Activated T-helper 1 cell treated with Interleukin-2 at 50 U/mL for 16 hours (primary cell): ENCODE measurements around the gene CEMIP.
"Not testable (repeated sequence)": the region's sequence is repeated elsewhere in the genome, so short reads cannot be mapped to it uniquely, and the experiment has no call there.

ENCODE experiments used
- DNase-seq: peaks from one replicate; pipeline ENCODE4 v3.0.0-alpha.2; 2020; ENCODE audit warnings: low read depth

CEMIP gene

DNA sequence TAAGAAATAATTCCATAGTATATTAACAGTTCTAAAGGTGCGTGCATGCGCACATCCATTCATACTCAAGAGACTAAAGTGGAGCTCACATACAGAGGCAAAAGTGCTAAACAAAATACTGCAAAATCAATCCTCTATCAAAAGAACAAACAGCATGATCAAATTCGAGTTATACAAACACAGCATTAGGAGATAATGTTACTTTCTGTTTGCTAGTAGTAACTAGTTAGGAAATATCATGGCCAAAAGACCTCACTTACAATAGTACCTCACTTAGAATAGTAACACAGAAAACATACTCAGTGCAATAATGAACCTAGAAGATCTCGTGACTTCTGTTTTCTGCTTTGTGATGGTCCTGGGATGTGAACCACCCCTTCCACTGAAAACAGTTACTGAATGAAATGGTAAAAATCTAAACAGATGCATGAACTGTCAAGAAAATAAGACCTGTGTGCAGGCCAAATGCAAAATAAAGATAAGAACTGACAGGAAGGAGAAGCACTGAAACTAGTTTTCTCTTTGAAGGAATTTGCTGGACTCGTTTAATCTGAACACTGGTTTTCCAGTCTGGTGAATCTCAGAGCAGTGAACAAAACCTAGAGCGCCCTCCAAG is 20.9 kb upstream of the CEMIP start:
- no peak for DNase-seq

- no peak for DNase-seq
Measured at GRCh38 chr15:80760960-80761359, 18.2 kb upstream of the CEMIP start.

- no peak for DNase-seq
Measured at GRCh38 chr15:80761754-80762153, 17.4 kb upstream of the CEMIP start.

- not testable (repeated sequence) for DNase-seq
Measured at GRCh38 chr15:80763235-80763634, 15.9 kb upstream of the CEMIP start.

DNA sequence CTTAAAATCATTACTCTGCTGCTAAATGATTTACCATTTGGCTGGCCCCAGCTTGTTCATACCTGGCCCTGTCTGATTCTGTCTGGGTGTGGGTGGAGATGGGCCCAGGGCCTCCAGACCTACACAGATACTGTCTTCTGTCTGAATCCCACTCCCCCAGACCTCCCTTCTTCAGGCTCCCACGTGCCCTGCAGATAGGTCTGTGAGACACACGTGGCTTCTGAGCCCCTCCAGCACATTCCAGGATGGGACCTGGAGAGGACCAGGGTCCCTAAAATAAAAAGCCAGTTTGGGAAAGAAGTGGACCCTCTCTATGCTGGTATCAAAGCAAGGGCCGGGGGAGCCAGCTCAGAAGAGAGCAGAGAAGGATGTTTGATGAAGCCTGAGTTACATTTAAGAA is 14.6 kb upstream of the CEMIP start:
- no peak for DNase-seq

DNA sequence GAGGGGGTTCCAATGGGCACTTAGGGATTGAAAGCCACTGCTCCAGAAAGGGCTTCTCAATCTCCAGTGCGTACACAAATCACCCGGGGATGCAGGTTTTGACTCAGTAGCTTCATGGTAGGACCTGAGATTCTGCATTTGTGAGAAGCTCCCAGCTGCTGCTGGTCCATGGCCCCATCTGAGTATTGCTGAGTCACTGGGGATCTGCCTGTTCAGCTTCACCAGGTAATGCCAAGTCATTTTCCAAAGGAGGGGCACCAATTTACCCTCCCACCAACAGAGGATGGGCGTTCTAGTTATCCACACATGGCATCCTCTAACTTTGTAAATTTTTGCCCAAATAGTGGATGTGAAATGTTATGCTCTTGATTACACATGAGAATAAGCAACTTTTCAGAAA is 12.9 kb upstream of the CEMIP start:
- no peak for DNase-seq

GRCh38 chr15:80768158-80768557 is 11.0 kb upstream of the CEMIP start:
- DNase-seq = no peak

- no peak for DNase-seq
Measured at GRCh38 chr15:80769153-80769828, 9.9 kb upstream of the CEMIP start.

- DNase-seq = no peak
Measured at GRCh38 chr15:80769829-80770705, 9.1 kb upstream of the CEMIP start.

- no peak for DNase-seq
Measured at GRCh38 chr15:80773122-80773551, 6.0 kb upstream of the CEMIP start.

GRCh38 chr15:80773792-80774352 is 5.3 kb upstream of the CEMIP start:
- DNase-seq = no peak

- no peak for DNase-seq
Measured at GRCh38 chr15:80774486-80774885, 4.7 kb upstream of the CEMIP start.

DNA sequence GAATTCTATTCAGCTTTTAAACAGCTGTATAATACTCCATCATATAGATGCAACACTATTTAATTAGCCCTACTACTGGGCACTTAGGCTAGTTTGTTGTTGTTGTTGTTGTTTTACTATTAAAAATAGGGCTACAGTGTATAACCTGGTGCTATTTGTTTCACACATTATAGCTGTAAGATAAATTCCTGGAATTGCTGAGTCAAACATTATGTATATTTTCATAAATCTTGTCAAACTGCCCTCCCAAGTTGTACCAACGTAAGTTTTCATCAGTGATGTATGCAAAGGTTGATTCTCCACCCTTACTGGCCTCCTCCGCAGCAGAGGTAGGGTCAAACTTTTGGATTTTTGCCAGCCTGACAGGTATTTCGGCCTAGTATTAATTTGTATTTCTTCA is 3.8 kb upstream of the CEMIP start:
- no peak for DNase-seq

- DNase-seq = peak; percentile 15
Measured at GRCh38 chr15:80776420-80777045, 2.6 kb upstream of the CEMIP start.

DNA sequence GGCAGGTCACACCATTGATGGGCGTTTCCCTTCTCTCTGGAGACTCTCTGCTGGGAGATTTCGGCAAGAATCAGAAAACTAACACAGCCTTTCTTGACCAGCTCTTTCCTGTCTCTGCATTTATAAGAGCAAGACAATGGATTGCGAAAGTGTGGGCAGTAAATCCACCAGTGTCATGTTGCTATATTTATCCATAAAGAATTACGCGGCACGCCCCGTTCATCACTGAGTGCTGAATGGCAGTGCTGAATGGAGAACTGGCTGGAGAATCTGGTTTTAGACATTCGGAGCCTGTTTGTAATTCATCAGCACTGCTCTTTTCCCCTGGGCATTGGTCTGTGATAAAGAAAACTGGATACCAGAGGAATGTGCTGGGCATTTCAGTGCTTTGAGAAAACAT is 2.0 kb upstream of the CEMIP start:
- DNase-seq = no peak

DNA sequence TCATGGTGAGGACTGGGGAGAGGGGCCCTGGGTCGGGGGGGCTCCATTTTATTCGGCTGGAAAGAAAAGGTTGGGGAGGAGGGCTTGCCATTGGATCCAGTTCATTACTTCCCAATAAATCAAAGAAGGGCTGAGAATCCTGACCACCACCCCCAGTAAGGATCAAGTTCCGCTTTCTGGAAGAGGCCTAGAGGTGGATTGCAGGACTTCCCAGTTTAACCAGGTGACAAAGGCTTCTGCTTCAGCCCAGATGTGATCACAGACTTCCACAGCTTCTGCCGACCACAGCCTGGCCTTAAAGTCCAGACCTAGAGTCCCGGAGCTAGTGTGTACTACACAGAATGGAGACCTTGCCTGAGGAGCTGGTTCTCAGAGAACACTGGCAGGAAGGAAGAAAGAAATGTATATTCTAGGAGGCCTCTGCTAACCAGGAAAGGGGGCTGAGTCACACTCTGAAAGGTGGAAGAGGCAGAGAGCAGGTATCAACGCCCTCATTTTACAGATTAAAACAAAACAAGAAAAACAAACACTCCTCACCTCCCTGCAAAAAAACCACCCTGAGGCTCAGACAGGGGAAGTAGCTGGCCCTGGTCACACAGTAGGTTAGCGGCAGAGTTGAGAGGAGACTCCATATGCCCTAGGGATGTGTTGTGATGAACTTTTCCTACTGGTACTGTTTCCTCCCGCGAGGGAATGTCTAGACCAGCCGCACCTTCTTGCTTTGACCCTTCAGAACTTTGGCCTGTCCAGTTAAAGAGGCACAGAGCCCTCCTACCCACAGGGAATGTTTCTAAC is 1.1 kb upstream of the CEMIP start:
- no peak for DNase-seq

GRCh38 chr15:80778621-80778963 is 578 bp upstream of the CEMIP start:
- no peak for DNase-seq

- DNase-seq = no peak
Measured at GRCh38 chr15:80779658-80780415, 667 bp downstream of the CEMIP start.

DNA sequence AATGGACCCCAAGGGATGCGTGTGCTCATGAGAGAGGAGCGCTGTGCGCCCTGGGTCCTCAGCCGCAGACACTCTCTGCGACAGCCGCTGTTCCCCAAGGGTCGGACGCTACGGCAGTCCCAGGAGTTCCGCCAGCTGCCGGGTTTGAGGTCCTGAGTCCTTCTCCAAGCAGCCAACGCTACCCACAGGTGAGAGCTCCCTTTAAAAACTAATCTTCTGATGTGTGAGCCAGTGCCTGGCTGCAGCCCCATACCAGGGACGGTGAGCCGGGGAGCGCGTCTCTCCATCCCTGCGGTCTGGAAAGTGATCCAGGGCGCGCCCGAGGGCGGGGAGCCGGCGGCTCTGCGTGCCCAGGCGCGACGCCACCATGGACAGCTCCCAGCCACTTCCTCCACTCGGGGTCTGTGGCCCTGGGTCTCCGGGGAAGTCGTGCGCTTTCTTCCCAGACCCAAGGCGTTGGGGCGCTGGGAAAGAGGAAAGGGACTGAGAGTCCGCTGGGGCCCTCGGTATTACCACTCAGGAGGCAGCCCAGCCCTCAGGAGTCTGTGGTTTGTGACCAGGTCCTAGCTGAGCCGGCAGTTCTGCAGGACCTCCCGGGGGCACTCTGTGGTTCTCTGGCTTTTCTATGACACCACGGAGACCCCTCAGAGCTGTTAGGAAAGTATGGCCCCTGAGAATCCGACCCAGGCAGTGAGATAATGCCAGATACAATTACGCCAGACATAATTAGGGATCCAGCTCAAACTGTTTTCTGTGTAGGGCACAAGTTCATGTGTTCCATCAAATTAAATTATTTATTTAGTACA is 1.4 kb downstream of the CEMIP start:
- no peak for DNase-seq

DNA sequence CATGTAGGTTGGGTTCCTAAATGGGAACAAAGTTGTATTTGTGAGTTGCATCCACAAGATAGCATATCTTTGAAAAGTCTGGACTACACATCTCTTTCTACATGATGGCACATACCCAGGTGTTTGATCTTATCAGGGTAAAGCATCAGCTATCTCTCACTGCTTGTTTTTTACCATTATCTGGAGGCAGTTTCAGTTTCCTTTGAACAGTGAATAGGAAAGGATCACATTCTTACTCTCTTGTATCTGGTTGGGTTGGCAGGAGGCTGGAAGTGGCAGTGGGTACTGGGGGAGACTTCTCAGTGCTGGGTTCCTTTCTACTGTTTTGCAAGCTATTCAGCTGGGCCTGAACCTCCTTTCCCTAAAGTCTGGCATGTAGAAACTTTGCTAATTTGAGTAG is 4.1 kb downstream of the CEMIP start:
- DNase-seq = no peak
